Neural cell (in vitro differentiated cells): ENCODE measurements around the gene TMEFF2.

Source experiments
- CTCF ChIP-seq: fragments of 450-650 bp; IDR thresholded peaks from 2 replicates; pipeline ENCODE4 v1.5.1; 2014; ENCODE audit warnings: antibody characterized with exemption, mild to moderate bottlenecking, moderate library complexity; ENCODE audit not compliant: poor library complexity, severe bottlenecking
- EP300 ChIP-seq: fragments of 450-650 bp; conservative IDR thresholded peaks from 2 replicates; pipeline ENCODE4 v1.6.1; 2014; ENCODE audit warnings: antibody characterized with exemption, mild to moderate bottlenecking, moderate library complexity; ENCODE audit not compliant: poor library complexity, severe bottlenecking
- EZH2 ChIP-seq: fragments of 200-600, 300-800 bp; shearing (Covaris generic), sonication (generic); IDR thresholded peaks from 2 replicates; pipeline ENCODE4 v1.6.1; 2014; ENCODE audit warnings: antibody characterized with exemption, low read length, borderline replicate concordance, mild to moderate bottlenecking; ENCODE audit not compliant: insufficient read depth, poor library complexity, severe bottlenecking
- POLR2AphosphoS5 ChIP-seq: IDR thresholded peaks from 2 replicates; pipeline ENCODE4 v1.6.1; 2012
- RAD21 ChIP-seq: fragments of 450-650 bp; conservative IDR thresholded peaks from 2 replicates; pipeline ENCODE4 v1.6.1; 2014; ENCODE audit warnings: antibody characterized with exemption, mild to moderate bottlenecking, moderate library complexity

- TF ChIP-seq CTCF (no peak), RAD21 (no peak), EP300 (no peak), EZH2 (no peak), POLR2AphosphoS5 (no peak)
These were observed 217.0 kb downstream of the TMEFF2 start for GRCh38 chr2:191977754-191978153.
